Progenitor cell of endocrine pancreas (in vitro differentiated cells): ENCODE measurements around the gene NHP2. TPM values are rescaled to one million over a fixed set of nuclear protein-coding genes. Genes with fewer than 3 reads are reported as not detected.
A peak's percentile ranks its signal among the peaks of the same experiment; 100 is the strongest.

Source experiments
- DNase-seq: peaks from one replicate; pipeline ENCODE4 v3.0.0; 2021; ENCODE audit warnings: low spot score; ENCODE audit not compliant: unreplicated experiment
- H3K27ac Mint-ChIP-seq: 2 replicates; pipeline ENCODE4 v1.8.0; 2021; ENCODE audit warnings: mild to moderate bottlenecking, moderate library complexity, mixed read lengths
- H3K27me3 Mint-ChIP-seq: 2 replicates; pipeline ENCODE4 v1.8.0; 2021; ENCODE audit warnings: mixed read lengths
- H3K36me3 Mint-ChIP-seq: 2 replicates; pipeline ENCODE4 v1.8.0; 2022; ENCODE audit warnings: mixed read lengths; ENCODE audit not compliant: insufficient read depth
- H3K4me1 Mint-ChIP-seq: 2 replicates; pipeline ENCODE4 v1.8.0; 2021; ENCODE audit warnings: low read depth, mixed read lengths
- H3K4me3 Mint-ChIP-seq: 2 replicates; pipeline ENCODE4 v1.8.0; 2021; ENCODE audit warnings: low read depth, mild to moderate bottlenecking, moderate library complexity, mixed read lengths
- H3K9me3 Mint-ChIP-seq: 2 replicates; pipeline ENCODE4 v1.8.0; 2021; ENCODE audit warnings: low read depth, mixed read lengths
- CTCF ChIP-seq: fragments of 200-600 bp; sonication (generic); IDR thresholded peaks from one replicate; pipeline ENCODE4 v1.5.0; 2021; ENCODE audit warnings: antibody characterized with exemption, mild to moderate bottlenecking; ENCODE audit not compliant: unreplicated experiment
- total RNA-seq: library from RNA; stranded (reverse); gene quantifications from 2 replicates; pipeline ENCODE4 v1.2.1, GENCODE V29; 2021

The NHP2 gene
- total RNA-seq, 1 donor from 2014 or later, result 114 TPM

GRCh38 chr5:178115136-178115813, 38.4 kb downstream of the NHP2 start:
- H3K27ac Mint-ChIP-seq, result no peak overlapping the region
- peak overlapping the region; percentile 87 for H3K4me3 Mint-ChIP-seq
- no peaks in the 10 kb centered on the region for H3K9me3 Mint-ChIP-seq
- no peak for TF ChIP-seq CTCF
- peaks cover 14% of the 10 kb centered on the region for H3K4me1 Mint-ChIP-seq
- no peak for DNase-seq
- H3K27me3 Mint-ChIP-seq, result peaks cover 32% of the 10 kb centered on the region
- H3K36me3 Mint-ChIP-seq, result no peaks in the 10 kb centered on the region

GRCh38 chr5:178114325-178115135, 39.2 kb downstream of the NHP2 start:
- Mint-ChIP-seq H3K27ac (peak overlapping the region; percentile 94), H3K4me3 (peak overlapping the region; percentile 87), H3K36me3 (no peaks in the 10 kb centered on the region), H3K4me1 (peaks cover 14% of the 10 kb centered on the region), H3K27me3 (peaks cover 33% of the 10 kb centered on the region), H3K9me3 (no peaks in the 10 kb centered on the region)
- TF ChIP-seq CTCF, result no peak
- no peak for DNase-seq

GRCh38 chr5:178113841-178114324, 39.8 kb downstream of the NHP2 start:
- Mint-ChIP-seq H3K9me3 (no peaks in the 10 kb centered on the region), H3K4me3 (peak overlapping the region; percentile 87), H3K27ac (peak overlapping the region; percentile 94), H3K27me3 (peaks cover 33% of the 10 kb centered on the region), H3K36me3 (no peaks in the 10 kb centered on the region), H3K4me1 (peaks cover 14% of the 10 kb centered on the region)
- TF ChIP-seq CTCF, result no peak
- DNase-seq, result peak; percentile 29

GRCh38 chr5:178113141-178113787, 40.4 kb downstream of the NHP2 start, which contains the start of gene N4BP3:
Gene N4BP3 (plus strand): TSS chr5:178113532. CDS start chr5:178119584, 6,052 bp downstream.
- Mint-ChIP-seq H3K27ac (peak within 1 kb of the TSS; percentile 94), H3K36me3 (no peaks in the 10 kb centered on the region), H3K27me3 (peaks cover 36% of the 10 kb centered on the region), H3K4me1 (peaks cover 14% of the 10 kb centered on the region), H3K4me3 (peak within 1 kb of the TSS; percentile 87), H3K9me3 (no peaks in the 10 kb centered on the region)
- TF ChIP-seq CTCF, result no peak
- peak; percentile 78 for DNase-seq

GRCh38 chr5:178112545-178112944, 41.1 kb downstream of the NHP2 start:
- Mint-ChIP-seq H3K36me3 (no peaks in the 10 kb centered on the region), H3K27me3 (peaks cover 40% of the 10 kb centered on the region), H3K4me3 (peak overlapping the region; percentile 80), H3K27ac (no peak overlapping the region), H3K9me3 (no peaks in the 10 kb centered on the region), H3K4me1 (peaks cover 14% of the 10 kb centered on the region)
- TF ChIP-seq CTCF, result no peak
- no peak for DNase-seq
